OCI-LY3 (cell line): ENCODE measurements around the gene CTCF.

ENCODE experiments used
- H2AFZ ChIP-seq: fragments of 200-600, 300-600 bp; shearing (Covaris generic); 2 replicates; pipeline ENCODE4 v1.6.0; 2014; ENCODE audit warnings: antibody characterized with exemption, low read depth, low read length
- H3K27ac ChIP-seq: fragments of 200-600, 300-600 bp; sonication (generic); 2 replicates; pipeline ENCODE4 v1.5.1; 2014; ENCODE audit warnings: mild to moderate bottlenecking, low read length, moderate library complexity, mixed read lengths
- H3K27me3 ChIP-seq: fragments of 200-600, 300-600 bp; sonication (generic); 2 replicates; pipeline ENCODE4 v1.6.1; 2014; ENCODE audit warnings: low read depth, low read length, mixed read lengths
- H3K36me3 ChIP-seq: fragments of 200-600, 300-600 bp; sonication (generic); replicated peaks from 2 replicates; pipeline ENCODE3; 2014; ENCODE audit warnings: low read depth, low read length, mixed read lengths
- H3K4me1 ChIP-seq: fragments of 300-600, 200-600 bp; sonication (generic); 2 replicates; pipeline ENCODE4 v1.6.1; 2014; ENCODE audit warnings: low read length, mixed read lengths
- H3K4me2 ChIP-seq: fragments of 200-600, 300-600 bp; sonication (generic); 2 replicates; pipeline ENCODE4 v1.6.1; 2014; ENCODE audit warnings: low read length, mixed read lengths
- H3K4me3 ChIP-seq: fragments of 300-600, 200-600 bp; sonication (generic); 2 replicates; pipeline ENCODE4 v1.5.1; 2014; ENCODE audit warnings: antibody characterized with exemption, mild to moderate bottlenecking, low read length, moderate library complexity
- H3K79me2 ChIP-seq: fragments of 300-600, 200-600 bp; shearing (Covaris generic); 2 replicates; pipeline ENCODE4 v1.6.1; 2014; ENCODE audit warnings: mild to moderate bottlenecking, low read length, mixed read lengths
- H3K9ac ChIP-seq: fragments of 300-600, 200-600 bp; shearing (Covaris generic); 2 replicates; pipeline ENCODE4 v1.6.0; 2014; ENCODE audit warnings: mild to moderate bottlenecking, low read length, moderate library complexity
- H3K9me3 ChIP-seq: fragments of 200-600, 300-600 bp; shearing (Covaris generic); 2 replicates; pipeline ENCODE4 v1.6.1; 2014; ENCODE audit warnings: low read length, mixed read lengths; ENCODE audit not compliant: insufficient read depth
- H4K20me1 ChIP-seq: fragments of 200-600, 300-600 bp; sonication (generic); 2 replicates; pipeline ENCODE4 v1.6.1; 2016; ENCODE audit warnings: low read length, mixed read lengths; ENCODE audit not compliant: insufficient read depth
- CTCF ChIP-seq: fragments of 200-600, 300-600 bp; sonication (generic); IDR thresholded peaks from 2 replicates; pipeline ENCODE4 v1.5.1; 2014; ENCODE audit warnings: antibody characterized with exemption, low read length, low read depth
- EZH2phosphoT487 ChIP-seq: fragments of 200-600 bp; shearing (Covaris generic); IDR thresholded peaks from 2 replicates; pipeline ENCODE4 v1.6.1; 2018; ENCODE audit warnings: antibody characterized with exemption, mixed run types, low read depth

Gene CTCF

GRCh38 chr16:67655363-67655762, 93.0 kb downstream of the CTCF start:
- no peak overlapping the region for H3K9ac ChIP-seq
- no peak overlapping the region for H3K4me3 ChIP-seq
- H4K20me1 ChIP-seq, result no peaks in the 10 kb centered on the region
- no peak for TF ChIP-seq EZH2phosphoT487
- peaks cover 7% of the 10 kb centered on the region for H3K4me1 ChIP-seq
- H2AFZ ChIP-seq, result no peak overlapping the region
- H3K9me3 ChIP-seq, result no peaks in the 10 kb centered on the region
- H3K27ac ChIP-seq, result no peak overlapping the region
- H3K79me2 ChIP-seq, result peaks cover 19% of the 10 kb centered on the region
- H3K4me2 ChIP-seq, result no peak overlapping the region
- H3K27me3 ChIP-seq, result no peaks in the 10 kb centered on the region
- H3K36me3 ChIP-seq, result peaks cover 24% of the 10 kb centered on the region

GRCh38 chr16:67656344-67657016, 94.2 kb downstream of the CTCF start:
- Histone ChIP-seq H3K4me3 (no peak overlapping the region), H3K4me1 (peaks cover 13% of the 10 kb centered on the region), H3K9ac (no peak overlapping the region), H2AFZ (no peak overlapping the region), H3K79me2 (peaks cover 19% of the 10 kb centered on the region), H3K36me3 (peaks cover 24% of the 10 kb centered on the region), H3K27ac (no peak overlapping the region), H3K9me3 (no peaks in the 10 kb centered on the region), H3K4me2 (no peak overlapping the region), H3K27me3 (no peaks in the 10 kb centered on the region), H4K20me1 (no peaks in the 10 kb centered on the region)
- TF ChIP-seq CTCF, result no peak

- H3K9me3 ChIP-seq, result no peaks in the 10 kb centered on the region
- H3K79me2 ChIP-seq, result peaks cover 19% of the 10 kb centered on the region
- peaks cover 13% of the 10 kb centered on the region for H3K4me1 ChIP-seq
- no peak overlapping the region for H3K4me2 ChIP-seq
- no peak overlapping the region for H3K9ac ChIP-seq
- no peak overlapping the region for H3K27ac ChIP-seq
- no peak overlapping the region for H3K4me3 ChIP-seq
- TF ChIP-seq CTCF, result no peak
- TF ChIP-seq EZH2phosphoT487, result no peak
- H3K27me3 ChIP-seq, result no peaks in the 10 kb centered on the region
- peaks cover 24% of the 10 kb centered on the region for H3K36me3 ChIP-seq
- H2AFZ ChIP-seq, result no peak overlapping the region
- H4K20me1 ChIP-seq, result no peaks in the 10 kb centered on the region
Observed at GRCh38 chr16:67657017-67657608, 94.8 kb downstream of the CTCF start.

GRCh38 chr16:67657751-67658518, 95.6 kb downstream of the CTCF start:
- Histone ChIP-seq H3K79me2 (peaks cover 19% of the 10 kb centered on the region), H3K27ac (no peak overlapping the region), H2AFZ (no peak overlapping the region), H4K20me1 (no peaks in the 10 kb centered on the region), H3K4me2 (no peak overlapping the region), H3K27me3 (no peaks in the 10 kb centered on the region), H3K4me1 (peaks cover 13% of the 10 kb centered on the region), H3K4me3 (no peak overlapping the region), H3K9me3 (no peaks in the 10 kb centered on the region), H3K36me3 (peaks cover 24% of the 10 kb centered on the region), H3K9ac (no peak overlapping the region)
- TF ChIP-seq CTCF (no peak), EZH2phosphoT487 (no peak)
